22Rv1 (cell line): ENCODE results near the gene LCN9.

Source experiments
- CTCF ChIP-seq: fragments of 450-650 bp; IDR thresholded peaks from 2 replicates; pipeline ENCODE4 v1.5.1; 2017; ENCODE audit warnings: mild to moderate bottlenecking
- ZFX ChIP-seq: fragments of 450-650 bp; IDR thresholded peaks from 2 replicates; pipeline ENCODE4 v1.6.1; 2017; ENCODE audit warnings: antibody characterized with exemption, borderline replicate concordance

GRCh38 chr9:135674977-135675376 is 11.9 kb downstream of the LCN9 start:
- TF ChIP-seq CTCF (no peak), ZFX (no peak)
